HUES48 (cell line): Measurements from ENCODE around the gene MRS2.

Source experiments
- H3K27ac ChIP-seq: one replicate; pipeline ENCODE4 v1.7.0; 2013; ENCODE audit warnings: low read depth, low read length, inconsistent platforms
- H3K27me3 ChIP-seq: 2 replicates; pipeline ENCODE4 v1.6.1; 2013; ENCODE audit warnings: mild to moderate bottlenecking, low read length; ENCODE audit not compliant: control insufficient read depth, insufficient read depth
- H3K36me3 ChIP-seq: 2 replicates; pipeline ENCODE4 v1.6.1; 2013; ENCODE audit warnings: low read length; ENCODE audit not compliant: control insufficient read depth, insufficient read depth
- H3K4me1 ChIP-seq: 2 replicates; pipeline ENCODE4 v1.6.1; 2013; ENCODE audit warnings: mild to moderate bottlenecking, low read length; ENCODE audit not compliant: control insufficient read depth, insufficient read depth
- H3K4me3 ChIP-seq: 2 replicates; pipeline ENCODE4 v1.5.1; 2013; ENCODE audit warnings: mild to moderate bottlenecking, low read depth, low read length
- H3K9ac ChIP-seq: 2 replicates; pipeline ENCODE4 v1.6.1; 2013; ENCODE audit warnings: mild to moderate bottlenecking, low read depth, low read length, moderate library complexity
- H3K9me3 ChIP-seq: 2 replicates; pipeline ENCODE4 v1.6.1; 2013; ENCODE audit warnings: low read length; ENCODE audit not compliant: control insufficient read depth, insufficient read depth

MRS2 gene

DNA sequence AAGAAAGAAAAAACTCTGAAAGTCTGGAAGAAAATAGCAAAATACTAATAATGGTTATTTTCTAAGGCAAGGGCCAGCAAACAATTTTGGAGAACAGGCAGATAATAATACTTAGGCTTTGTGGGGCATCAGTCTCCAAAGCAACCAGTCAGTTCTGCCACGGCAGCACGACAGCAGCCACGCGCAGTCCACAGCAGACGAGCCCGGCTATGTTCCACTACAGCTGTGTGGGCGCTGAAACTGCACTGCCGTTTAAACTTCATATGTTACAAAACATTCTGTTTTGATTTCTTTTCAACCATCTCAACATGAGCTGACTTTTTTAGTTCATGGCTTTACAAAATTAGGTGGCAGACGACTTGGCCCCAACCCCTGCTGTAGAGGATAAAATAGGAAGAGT lies 29.9 kb downstream of the MRS2 start:
- no peak overlapping the region for H3K4me3 ChIP-seq
- no peak overlapping the region for H3K27ac ChIP-seq
- no peaks in the 10 kb centered on the region for H3K9me3 ChIP-seq

GRCh38 chr6:24436979-24437378 lies 34.2 kb downstream of the MRS2 start:
- no peaks in the 10 kb centered on the region for H3K4me1 ChIP-seq
- no peak overlapping the region for H3K4me3 ChIP-seq
- no peaks in the 10 kb centered on the region for H3K27me3 ChIP-seq
- H3K27ac ChIP-seq: no peak overlapping the region
- no peak overlapping the region for H3K9ac ChIP-seq
- H3K9me3 ChIP-seq: no peaks in the 10 kb centered on the region
- H3K36me3 ChIP-seq: no peaks in the 10 kb centered on the region

More for the DNA sequence above, 29.9 kb downstream of the MRS2 start:
- no peaks in the 10 kb centered on the region for H3K27me3 ChIP-seq
- H3K36me3 ChIP-seq: no peaks in the 10 kb centered on the region
- no peaks in the 10 kb centered on the region for H3K4me1 ChIP-seq
- H3K9ac ChIP-seq: no peak overlapping the region

- Histone ChIP-seq H3K36me3 (no peaks in the 10 kb centered on the region), H3K4me1 (no peaks in the 10 kb centered on the region), H3K9ac (no peak overlapping the region), H3K4me3 (no peak overlapping the region), H3K27ac (no peak overlapping the region), H3K27me3 (no peaks in the 10 kb centered on the region), H3K9me3 (no peaks in the 10 kb centered on the region)
These were observed 37.3 kb downstream of the MRS2 start for GRCh38 chr6:24439858-24440539.

DNA sequence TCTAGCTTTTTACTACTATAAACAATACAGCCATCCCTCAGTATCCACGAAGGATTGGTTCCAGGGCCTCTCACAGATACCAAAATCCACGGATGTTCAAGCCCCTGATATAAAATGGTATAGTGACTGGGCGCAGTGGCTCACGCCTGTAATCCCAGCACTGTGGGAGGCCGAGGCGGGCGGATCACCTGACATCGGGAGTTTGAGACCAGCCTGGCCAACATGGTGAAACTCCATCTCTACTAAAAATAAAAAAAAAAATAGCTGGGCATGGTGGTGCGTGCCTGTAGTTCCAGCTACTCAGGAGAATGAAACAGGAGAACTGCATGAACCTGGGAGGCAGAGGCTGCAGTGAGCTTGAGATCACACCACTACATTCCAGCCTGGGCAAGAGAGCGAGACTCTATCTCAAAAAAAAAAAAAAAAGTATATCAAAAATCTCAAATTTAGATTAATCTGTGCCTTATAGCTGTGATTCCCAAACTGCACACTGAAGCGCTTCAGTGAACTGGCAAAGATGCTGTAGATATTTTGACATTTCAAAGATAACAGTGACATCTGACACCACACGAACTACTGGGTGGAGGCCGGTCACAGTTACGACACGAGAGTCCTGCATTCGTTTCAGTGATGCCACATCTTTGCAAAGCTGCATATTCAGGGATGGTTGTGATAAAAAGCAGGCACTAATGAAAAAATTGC lies 38.3 kb downstream of the MRS2 start:
- Histone ChIP-seq H3K27me3 (no peaks in the 10 kb centered on the region), H3K27ac (no peak overlapping the region), H3K9me3 (no peaks in the 10 kb centered on the region), H3K4me3 (no peak overlapping the region), H3K4me1 (no peaks in the 10 kb centered on the region; the same call in 1 of the 2 replicates), H3K9ac (no peak overlapping the region), H3K36me3 (no peaks in the 10 kb centered on the region)

- no peaks in the 10 kb centered on the region for H3K36me3 ChIP-seq
- H3K27ac ChIP-seq: no peak overlapping the region
- H3K9ac ChIP-seq: no peak overlapping the region
- H3K4me1 ChIP-seq: no peaks in the 10 kb centered on the region; the same call in 1 of the 2 replicates
- no peaks in the 10 kb centered on the region for H3K9me3 ChIP-seq
- no peaks in the 10 kb centered on the region for H3K27me3 ChIP-seq
- no peak overlapping the region for H3K4me3 ChIP-seq
These were observed 38.8 kb downstream of the MRS2 start for GRCh38 chr6:24441599-24441904.

- no peaks in the 10 kb centered on the region for H3K36me3 ChIP-seq
- no peak overlapping the region for H3K9ac ChIP-seq
- no peaks in the 10 kb centered on the region for H3K9me3 ChIP-seq
- no peak overlapping the region for H3K27ac ChIP-seq
- H3K4me3 ChIP-seq: no peak overlapping the region
- H3K4me1 ChIP-seq: no peaks in the 10 kb centered on the region; the same call in 1 of the 2 replicates
- H3K27me3 ChIP-seq: no peaks in the 10 kb centered on the region
These were observed 41.9 kb downstream of the MRS2 start for GRCh38 chr6:24444588-24444987.

GRCh38 chr6:24445704-24446103 lies 43.0 kb downstream of the MRS2 start:
- Histone ChIP-seq H3K4me1 (no peaks in the 10 kb centered on the region; the same call in 1 of the 2 replicates), H3K36me3 (no peaks in the 10 kb centered on the region), H3K27ac (no peak overlapping the region), H3K27me3 (no peaks in the 10 kb centered on the region), H3K4me3 (no peak overlapping the region), H3K9ac (no peak overlapping the region), H3K9me3 (no peaks in the 10 kb centered on the region)

DNA sequence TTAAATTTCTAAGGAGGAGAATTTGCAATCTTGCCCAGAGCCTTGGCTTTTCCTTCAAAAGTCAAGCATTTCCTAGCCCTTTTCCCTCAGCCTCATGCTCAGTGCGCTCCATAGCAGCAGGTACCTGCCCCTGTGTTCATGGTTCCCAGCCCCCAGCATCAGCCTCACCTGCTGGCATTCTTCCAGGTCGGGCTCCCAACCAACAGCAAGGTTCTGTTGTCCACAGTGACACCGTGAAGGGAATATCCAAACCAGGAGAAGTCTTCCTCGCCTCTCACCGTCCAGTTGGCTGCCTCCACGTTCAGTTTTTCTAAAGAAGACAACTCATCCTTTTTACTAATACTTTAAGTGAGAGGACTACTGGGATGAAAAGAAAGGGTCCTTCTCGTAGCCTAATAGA lies 43.9 kb downstream of the MRS2 start:
- Histone ChIP-seq H3K36me3 (no peaks in the 10 kb centered on the region), H3K9ac (no peak overlapping the region), H3K4me3 (no peak overlapping the region), H3K27me3 (no peaks in the 10 kb centered on the region), H3K4me1 (no peaks in the 10 kb centered on the region; the same call in 1 of the 2 replicates), H3K9me3 (no peaks in the 10 kb centered on the region), H3K27ac (no peak overlapping the region)

DNA sequence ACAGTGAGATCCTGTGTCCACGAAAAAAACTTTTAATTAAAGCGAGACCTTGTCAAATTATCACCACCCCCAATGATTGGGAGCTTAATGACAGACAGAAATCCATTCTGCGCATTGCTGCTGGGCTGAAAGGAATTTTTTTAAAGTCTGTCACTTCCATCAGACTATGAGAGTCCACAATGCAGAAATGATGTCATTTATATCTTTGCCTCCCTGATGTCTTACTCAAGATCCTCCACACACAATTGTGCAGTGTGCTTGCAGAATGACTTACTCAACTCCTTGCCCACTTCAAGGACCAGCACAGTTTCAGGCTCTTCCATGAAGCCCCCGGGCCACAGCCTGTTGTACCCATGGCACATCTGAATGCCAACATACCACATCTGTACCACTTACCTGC lies 45.7 kb downstream of the MRS2 start:
- Histone ChIP-seq H3K27ac (no peak overlapping the region), H3K4me3 (no peak overlapping the region), H3K4me1 (no peaks in the 10 kb centered on the region; the same call in 1 of the 2 replicates), H3K9ac (no peak overlapping the region), H3K9me3 (no peaks in the 10 kb centered on the region), H3K27me3 (no peaks in the 10 kb centered on the region), H3K36me3 (no peaks in the 10 kb centered on the region)

- H3K27ac ChIP-seq: no peak overlapping the region
- H3K4me1 ChIP-seq: no peaks in the 10 kb centered on the region; the same call in 1 of the 2 replicates
- no peaks in the 10 kb centered on the region for H3K27me3 ChIP-seq
- no peaks in the 10 kb centered on the region for H3K9me3 ChIP-seq
- no peak overlapping the region for H3K9ac ChIP-seq
- no peaks in the 10 kb centered on the region for H3K36me3 ChIP-seq
- H3K4me3 ChIP-seq: no peak overlapping the region
These were observed 46.2 kb downstream of the MRS2 start for GRCh38 chr6:24448828-24449525.
